HL-60/S4 treated with retinoic acid at 250 ng/mL for 4 days and 3 days (cell line): ENCODE results near the gene ATF7IP.
"Not testable (repeated sequence)": the region's sequence is repeated elsewhere in the genome, so short reads cannot be mapped to it uniquely, and the experiment has no call there.

Source experiments
- in situ Hi-C: fragments of 300-500 bp; cut with MboI; formaldehyde crosslinking; loops from 2 replicates; pipeline ENCODE4 v1.7.0; 2022; ENCODE audit warnings: low sequenced_read_pairs

The ATF7IP gene

DNA sequence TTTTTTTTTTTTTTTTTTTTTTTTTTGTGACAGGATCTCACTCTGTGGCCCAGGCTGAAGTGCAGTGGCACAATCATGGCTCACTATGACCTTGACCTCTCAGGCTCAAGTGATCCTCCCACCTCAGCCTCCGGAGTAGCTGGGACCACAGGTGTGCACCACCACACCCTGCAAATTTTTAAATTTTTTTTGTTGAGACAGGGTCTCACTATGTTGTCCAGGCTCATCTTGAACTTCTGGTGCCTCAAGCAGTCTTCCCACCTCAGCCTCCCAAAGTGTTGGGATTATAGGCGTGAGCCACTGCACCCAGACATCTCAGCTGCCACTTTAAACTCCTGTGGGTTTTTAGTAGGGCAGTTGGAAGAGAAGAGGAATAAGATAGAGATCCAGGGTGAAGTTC, 39.9 kb downstream of the ATF7IP start:
- in situ Hi-C loops = not testable (repeated sequence)

DNA sequence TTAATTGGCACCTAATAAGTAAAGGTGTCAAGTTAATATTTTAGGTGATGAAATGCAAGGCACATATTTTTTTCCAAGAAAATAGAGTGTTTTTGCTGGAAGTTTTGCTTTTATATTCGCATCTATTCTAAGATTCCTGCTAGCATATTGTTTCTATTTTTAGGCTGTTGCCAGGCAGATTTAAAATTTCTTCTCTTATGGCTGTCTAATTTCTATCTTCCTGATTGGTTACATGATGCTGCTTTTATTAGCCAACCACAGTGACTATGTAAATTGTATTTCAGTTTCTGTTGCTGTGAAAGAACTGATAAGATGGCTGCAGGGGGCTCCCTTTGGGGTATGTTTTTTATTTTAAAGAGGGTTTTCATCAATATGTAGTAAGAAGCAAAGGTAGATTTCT, 42.7 kb downstream of the ATF7IP start:
- in situ Hi-C loops = no loop called here

DNA sequence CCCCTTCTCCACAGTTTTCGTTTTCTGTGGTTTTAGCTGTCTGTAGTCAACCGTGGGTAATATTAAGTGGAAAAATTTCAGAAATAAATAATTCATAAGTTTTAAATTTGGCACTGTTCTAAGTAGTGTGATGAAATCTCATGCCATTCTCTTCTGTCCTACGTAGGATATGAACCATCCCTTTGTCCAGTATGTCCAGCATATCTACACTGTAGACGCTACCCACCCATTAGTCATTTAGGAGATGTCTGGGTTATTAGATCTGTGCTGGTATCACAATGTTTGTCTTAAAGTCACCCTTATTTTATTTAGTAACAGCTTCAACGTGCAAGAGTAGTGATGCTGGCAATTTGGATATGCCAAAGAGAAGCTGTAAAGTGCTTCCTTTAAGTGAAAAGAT, 44.7 kb downstream of the ATF7IP start:
- in situ Hi-C loops = no loop called here

DNA sequence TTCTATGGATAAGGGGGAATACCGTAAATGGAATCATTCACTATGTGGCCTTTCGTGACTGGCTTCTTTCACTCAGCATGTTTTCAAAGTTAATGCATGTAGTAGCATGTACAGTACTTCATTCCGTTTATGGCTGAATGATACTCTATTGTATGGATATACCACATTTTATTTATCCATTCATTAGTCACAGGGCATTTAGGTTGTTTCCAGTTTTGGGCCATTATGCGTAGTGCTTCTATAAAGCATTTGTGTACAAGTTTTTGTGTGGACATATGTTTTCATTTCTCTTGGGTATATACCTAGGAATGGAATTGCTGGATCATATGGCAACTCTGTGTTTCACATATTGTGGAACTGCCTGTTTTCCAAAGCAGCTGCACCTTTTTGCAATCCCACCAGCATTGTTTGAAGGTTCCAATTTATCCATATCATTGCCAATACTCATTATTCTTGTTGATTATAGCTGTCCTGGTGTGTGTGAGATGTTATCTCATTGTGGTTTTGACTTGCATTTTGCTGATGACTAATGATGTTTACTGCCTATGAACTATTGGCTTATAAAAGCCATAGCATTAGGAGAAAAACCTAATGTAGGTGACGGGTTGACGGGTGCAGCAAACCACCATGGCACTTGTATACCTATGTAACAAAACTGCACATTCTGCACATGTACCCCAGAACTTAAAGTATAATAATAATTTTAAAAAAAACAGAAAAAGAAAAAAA, 45.5 kb downstream of the ATF7IP start:
- in situ Hi-C loops = no loop called here

DNA sequence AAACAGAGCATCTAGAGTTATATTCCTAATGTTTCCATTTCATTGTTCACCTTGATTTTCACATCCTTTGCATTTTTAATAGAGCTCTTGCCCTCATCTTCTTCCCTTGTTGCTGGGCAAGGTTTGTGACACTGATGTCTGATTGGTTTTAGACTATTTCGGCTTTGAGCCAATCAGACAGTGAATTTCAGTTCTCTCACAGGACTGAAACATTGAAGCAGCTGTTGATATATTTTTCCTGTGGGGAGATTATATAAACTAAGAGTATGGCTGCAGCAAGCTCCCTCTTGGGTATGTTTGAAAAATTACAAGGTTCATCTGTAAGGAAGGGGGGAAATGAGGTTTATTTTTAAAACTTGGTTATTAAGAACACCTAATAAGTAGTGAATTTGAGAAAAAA, 51.2 kb downstream of the ATF7IP start:
- in situ Hi-C loops = no loop called here

DNA sequence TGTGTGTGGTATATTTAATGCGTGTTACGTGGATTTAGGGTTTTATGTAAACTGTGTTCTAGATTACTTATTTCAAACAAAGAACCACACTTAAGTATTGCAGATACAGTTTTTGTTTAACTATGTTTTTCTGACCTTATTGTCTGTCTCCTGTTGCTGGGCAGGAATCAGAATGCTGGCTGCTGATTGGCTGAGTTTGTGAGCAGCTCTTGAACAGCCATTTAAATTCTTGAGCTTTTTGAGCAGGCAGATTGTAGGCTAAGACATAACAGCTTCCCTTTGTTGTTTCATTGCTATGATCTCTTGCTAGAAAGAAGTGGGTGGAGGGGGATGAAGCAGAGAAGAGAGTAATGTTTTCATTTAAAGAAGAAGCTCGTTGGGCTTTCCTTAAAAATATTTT, 52.2 kb downstream of the ATF7IP start:
- in situ Hi-C loops = no loop called here

DNA sequence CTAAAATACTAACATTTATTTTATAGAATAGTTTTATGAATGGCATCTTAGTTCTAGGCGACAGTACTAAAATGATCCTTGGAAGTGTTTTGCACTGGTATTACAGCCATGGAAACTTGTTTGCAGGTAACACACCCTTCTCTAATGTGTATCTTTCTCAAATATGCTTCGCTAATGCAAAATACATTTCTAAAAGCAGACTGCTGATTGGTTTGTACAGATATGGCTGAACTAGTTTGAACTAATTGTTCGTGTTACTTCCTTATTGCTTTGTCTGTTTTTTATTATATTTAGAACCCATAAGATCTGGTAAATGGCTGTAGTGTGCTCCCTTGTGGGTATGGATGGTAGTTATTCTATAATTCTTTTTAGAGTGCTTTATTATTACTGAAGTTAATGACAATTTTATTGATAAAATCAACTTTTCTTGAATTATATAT, 53.0 kb downstream of the ATF7IP start:
- in situ Hi-C loops = no loop called here

DNA sequence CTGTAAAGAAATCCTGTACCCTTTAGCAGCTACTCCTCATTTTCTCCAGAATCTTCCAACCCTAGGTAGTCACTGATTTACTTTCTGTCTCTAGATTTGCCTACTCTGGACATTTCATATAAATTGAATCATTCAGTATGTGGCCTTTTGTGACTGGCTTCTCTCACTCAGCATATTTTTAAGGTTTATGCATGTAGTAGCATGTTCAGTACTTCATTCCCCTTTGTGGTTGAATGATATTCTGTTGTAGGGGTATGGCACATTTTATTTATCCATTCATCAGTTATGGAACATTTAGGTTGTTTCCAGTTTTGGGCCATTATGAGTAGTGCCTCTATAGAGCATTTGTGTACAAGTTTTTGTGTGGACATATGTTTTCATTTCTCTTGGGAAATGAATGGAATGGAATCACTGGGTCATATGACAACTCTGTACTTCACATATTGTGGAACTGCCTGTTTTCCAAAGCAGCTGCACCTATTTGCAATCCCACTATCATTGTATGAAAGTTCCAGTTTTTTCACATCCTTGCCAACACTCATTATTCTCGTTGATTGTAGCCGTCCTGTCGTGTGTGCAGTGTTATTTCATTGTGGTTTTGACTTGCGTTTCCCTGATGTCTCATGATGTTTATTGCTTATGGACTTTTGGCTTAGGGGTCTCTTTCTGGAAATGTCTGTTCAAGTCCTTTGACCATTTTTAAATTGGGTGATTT, 57.2 kb downstream of the ATF7IP start:
- in situ Hi-C loops = no loop called here

DNA sequence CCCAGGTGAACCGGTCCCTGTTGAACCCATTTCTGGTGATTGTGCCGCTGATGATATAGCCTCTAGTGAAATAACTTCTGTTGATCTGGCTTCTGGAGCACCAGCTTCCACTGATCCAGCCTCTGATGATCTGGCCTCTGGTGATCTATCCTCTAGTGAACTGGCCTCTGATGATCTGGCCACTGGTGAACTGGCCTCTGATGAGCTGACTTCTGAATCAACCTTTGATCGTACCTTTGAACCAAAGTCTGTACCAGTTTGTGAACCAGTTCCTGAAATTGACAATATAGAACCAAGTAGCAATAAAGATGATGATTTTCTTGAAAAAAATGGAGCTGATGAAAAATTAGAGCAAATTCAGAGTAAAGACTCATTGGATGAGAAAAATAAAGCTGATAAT, 59.1 kb downstream of the ATF7IP start:
- in situ Hi-C loops = no loop called here

DNA sequence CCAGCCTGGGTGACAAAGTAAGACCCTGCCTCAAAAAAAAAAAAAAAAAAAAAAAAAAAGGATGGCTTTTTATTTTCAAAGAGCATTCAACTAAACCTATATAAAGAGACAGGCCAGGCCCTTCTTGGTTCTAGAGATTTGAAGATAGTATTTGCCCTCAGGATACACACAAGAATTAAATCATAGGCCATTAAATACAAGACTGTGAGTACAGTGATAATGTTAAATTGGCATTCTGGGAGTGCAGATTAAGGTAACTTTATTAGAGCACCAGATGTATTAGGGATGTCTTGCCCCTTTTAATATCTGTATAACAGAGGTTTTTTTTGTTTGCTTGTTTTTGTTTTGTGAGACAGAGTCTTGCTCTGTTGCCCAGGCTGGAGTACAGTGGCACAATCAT, 61.3 kb downstream of the ATF7IP start:
- in situ Hi-C loops = no loop called here

DNA sequence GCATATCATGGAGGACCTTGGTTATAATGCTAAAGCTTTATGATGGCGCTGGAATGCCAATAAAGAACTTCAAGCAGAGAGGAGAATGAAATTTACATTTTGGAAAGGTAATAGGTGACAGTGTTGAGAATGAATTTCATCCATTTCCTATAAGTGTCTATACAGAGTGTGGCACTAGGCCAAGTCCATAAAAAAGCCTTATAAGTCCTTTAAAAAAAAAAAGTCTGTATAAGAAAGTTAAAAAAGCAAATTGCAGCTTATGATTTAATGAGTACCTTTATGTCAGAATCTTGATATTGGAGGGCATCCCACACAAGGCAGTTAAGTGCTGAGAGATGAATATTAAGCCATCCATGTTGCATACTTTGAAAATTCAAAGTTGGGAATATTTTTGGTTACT, 62.4 kb downstream of the ATF7IP start:
- in situ Hi-C loops = no loop called here

DNA sequence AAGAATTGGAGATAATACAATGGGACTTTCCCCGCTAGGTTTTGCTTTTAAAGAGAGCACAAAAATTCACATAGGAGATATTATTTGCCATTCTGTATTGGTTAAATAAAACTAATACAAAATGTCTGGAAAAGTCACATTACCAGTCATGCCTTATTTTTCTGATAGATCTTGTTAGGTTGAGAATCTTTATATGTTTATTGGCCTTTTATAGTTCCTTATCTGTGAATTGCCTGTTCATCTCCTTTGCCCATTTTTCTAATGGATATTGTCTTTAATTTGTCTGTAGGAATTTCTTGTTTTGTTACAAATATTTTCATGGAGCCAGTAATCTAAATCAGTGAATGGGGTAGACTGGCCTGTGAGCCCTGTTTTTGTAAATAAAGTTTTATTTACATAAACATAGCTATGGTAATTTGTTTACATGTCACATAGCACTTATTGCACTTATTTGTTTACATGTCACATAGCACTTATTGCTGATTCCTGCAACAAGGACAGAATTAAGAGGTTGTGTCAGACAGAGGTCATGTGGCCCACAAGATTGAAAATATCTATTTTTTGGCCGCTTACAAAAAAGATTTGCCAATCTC, 65.0 kb downstream of the ATF7IP start:
- in situ Hi-C loops = no loop called here

DNA sequence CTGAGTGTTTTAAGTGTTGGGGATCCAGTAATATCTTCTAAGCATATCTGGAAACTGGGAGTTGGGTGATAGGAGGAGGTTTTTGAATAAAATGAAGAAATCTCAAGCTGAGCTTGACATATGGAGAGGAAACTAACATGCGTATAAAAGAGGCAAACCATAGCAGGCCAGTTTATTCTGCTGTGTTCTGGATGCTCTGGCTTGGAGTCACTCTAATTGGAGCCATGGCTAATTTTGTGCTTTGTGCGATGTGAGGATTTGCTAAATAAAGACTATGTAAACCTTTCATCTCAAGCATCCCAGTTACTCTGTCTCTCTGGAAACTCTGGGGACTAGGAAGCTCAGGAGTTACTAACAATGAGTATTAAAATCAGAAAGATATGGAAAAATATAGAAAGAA, 66.5 kb downstream of the ATF7IP start:
- in situ Hi-C loops = no loop called here

DNA sequence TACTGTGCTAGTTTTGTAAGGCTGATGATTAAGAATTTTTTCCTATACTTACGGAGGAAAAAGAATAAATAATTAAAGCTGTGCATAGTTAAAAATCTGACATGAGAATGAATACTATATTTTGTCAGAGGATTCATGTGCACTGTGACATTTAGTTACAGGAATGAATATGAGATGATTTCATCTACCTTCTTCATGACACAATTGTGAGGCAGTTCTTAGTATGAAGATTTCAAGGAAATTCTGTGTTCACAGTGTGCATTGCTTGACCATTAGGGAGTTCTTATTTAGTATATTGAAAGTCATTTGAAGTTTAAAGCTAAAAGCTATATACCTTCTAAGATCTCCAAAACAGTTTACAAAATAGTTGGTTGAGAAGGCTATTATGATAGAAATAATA, 70.1 kb downstream of the ATF7IP start:
- in situ Hi-C loops = no loop called here

DNA sequence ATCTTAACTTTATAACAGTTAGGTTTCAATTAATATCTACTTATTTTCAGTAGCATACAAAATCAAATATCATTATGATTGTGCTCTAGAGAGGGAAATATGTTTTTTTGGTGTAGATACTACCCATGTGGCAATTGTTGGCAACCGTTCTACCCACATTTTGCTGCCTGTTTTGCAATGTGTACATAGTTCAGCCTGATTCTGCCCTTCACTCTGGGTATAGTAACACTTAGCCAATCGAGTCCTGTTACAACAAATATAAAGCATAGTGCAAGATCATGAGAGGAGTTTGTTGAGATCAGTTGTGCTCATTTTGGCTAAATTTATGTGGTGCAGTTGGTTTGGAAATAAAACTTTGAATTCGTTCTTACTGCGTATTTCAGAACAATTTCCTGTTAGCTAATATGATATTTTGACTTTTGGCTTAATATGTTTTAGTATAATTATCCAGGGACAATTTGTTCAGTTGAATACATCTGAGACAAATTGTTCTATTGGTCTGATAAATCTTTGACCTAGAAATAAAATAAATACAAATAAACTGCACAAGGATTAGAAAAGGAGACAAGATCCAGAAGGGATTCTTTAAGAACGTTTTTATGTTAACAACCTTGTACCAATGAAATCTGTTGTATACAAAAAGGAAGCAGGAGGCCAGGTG, 76.9 kb downstream of the ATF7IP start:
- in situ Hi-C loops = no loop called here

DNA sequence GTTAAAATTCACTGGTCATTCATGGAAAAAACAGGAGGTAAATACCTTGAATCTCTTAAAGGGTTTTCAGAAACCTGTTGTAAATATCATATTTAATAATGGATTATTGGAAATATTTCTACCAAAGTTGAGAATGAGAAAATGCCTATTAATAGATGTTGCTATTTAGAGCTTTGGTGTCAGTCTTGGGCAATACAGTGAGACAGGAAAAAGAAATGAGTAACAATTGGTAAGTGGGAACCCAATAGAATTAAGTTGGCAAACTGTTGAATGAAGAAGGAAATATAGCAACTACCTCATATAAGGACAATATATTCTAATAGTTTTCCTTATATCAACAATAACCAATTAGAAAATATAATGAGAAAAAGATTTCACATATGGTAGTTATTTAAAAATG, 78.0 kb downstream of the ATF7IP start:
- in situ Hi-C loops = no loop called here

DNA sequence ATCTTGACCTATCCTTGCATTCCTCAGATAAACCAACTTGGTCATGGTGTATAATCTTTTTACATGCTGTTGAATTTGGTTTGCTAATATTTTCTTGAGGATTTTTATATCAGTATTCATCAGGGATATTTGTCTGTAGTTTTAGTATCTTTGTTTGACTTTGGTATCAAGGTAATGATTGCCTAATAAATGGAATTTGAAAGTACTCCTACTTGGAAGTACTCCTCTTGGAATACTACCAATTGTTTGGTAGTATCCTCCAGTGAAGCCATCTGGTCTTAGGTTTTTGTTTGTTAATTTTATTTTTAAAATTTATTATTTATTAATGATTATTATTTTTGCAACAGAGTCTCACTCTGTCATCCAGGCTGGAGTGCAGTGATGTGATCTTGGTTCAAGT, 85.0 kb downstream of the ATF7IP start:
- in situ Hi-C loops = no loop called here

DNA sequence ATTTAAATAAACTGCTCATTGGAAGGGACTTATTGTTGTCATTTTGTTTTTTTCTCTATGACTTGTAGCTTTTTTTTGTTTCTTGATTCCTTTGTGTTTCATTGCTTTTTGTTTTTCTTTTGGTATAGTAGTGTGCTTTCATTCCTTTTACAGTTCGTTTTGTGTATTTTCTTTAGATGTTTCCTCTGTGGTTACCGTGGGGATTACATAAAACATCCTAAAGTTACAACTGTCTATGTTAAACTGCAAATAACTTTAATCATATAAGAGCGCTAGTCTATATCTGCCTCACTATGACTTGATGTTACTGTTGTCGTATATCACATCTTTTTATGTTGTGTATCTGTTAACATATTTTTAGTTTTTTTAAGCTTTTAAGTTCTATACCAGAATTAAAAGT, 86.9 kb downstream of the ATF7IP start:
- in situ Hi-C loops = no loop called here

DNA sequence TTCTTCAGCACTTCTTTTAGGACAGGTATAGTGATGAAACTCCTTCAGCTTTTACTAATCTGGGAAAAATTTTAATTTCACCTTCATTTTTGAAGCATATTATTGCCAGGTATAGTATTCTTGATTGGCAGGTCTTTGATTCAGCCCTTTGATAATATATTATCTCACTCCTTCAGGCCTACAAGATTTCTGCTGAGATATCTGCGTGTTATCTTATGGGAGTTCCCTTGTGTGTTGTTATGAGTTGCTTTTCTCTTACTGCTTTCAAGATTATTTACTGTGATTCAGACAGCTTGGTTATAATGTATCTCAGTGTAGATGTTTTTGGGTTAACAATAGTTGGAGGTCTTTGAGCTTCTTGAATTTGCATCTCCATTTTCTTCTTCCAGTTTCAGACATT, 87.4 kb downstream of the ATF7IP start:
- in situ Hi-C loops = no loop called here

DNA sequence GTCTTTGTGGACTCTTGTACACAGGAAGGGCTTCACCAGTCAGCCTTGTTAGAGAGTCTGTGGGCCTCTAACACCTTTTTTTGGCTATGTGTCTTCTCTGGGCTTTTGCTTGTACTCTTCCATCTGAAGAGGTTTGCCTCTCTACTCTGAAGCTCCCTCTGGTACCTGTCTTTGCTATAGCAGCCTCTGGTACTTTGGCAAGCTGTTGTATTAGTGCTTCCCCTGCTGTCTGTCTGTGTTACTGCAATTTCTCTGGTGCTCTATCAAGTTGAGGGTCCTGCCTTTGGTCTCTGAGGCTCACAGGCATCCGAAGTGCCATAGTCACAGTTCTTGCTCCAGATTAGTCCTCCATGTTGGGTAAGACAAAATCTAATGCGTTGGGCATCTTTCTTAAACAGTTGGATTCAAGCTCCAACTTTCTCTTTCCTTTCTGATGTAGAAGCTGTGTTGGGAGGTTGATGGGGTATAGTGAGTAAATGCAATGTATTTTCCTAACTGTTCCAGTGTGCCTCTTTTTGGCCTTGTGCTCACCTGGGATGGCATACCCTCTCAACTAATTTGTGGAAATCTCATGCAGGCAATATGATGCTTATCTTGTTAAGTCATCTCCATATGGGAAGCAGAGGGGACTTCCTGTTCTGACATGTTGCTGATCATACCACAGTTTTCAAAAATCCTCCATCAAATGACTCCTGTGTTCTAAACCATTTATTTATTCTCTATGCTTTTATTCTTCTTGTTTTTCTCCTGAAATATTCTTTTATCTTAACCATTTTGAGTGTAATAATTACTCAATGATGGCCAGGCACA, 88.8 kb downstream of the ATF7IP start:
- in situ Hi-C loops = no loop called here
